HG03565 (cell line): ENCODE measurements around the gene NXPH4.

Source experiments
- ATAC-seq: cut with Tn5 transposase; IDR thresholded peaks from one replicate; pipeline ENCODE4 v1.9.1; 2021; ENCODE audit warnings: mild to moderate bottlenecking, moderate library complexity; ENCODE audit not compliant: unreplicated experiment

Gene NXPH4

GRCh38 chr12:57270966-57271470, 54.4 kb downstream of the NXPH4 start:
- ATAC-seq, result no peak

GRCh38 chr12:57272337-57273151, 56.0 kb downstream of the NXPH4 start:
- no peak for ATAC-seq

GRCh38 chr12:57273516-57273915, 56.9 kb downstream of the NXPH4 start:
- ATAC-seq, result no peak
